ENCODE results near the gene BLVRA. TPM values are rescaled to one million over a fixed set of nuclear protein-coding genes. Genes with fewer than 3 reads are reported as not detected.
"Not testable (repeated sequence)": the region's sequence is repeated elsewhere in the genome, so short reads cannot be mapped to it uniquely, and the experiment has no call there.

The BLVRA gene
- total RNA-seq, 1 donor from 2014 or later, result 22.4 TPM

- TF ChIP-seq CTCF (IDR thresholded peaks at IDR 0.05; ENCODE audit: unreplicated experiment), result no peak
- Mint-ChIP-seq H3K27ac (no peak overlapping the region), H3K9me3 (ENCODE audit: low read depth) (peaks cover 4% of the 10 kb centered on the region), H3K36me3 (ENCODE audit: insufficient read depth) (peaks cover 6% of the 10 kb centered on the region), H3K4me3 (ENCODE audit: low read depth) (no peak overlapping the region), H3K27me3 (no peaks in the 10 kb centered on the region), H3K4me1 (ENCODE audit: low read depth) (peaks cover 9% of the 10 kb centered on the region)
- DNase-seq (ENCODE audit: low spot score, unreplicated experiment), result no peak
Measured at GRCh38 chr7:43771573-43771972, 13.1 kb downstream of the BLVRA start.

GRCh38 chr7:43773268-43773667, 14.8 kb downstream of the BLVRA start:
- H3K9me3 Mint-ChIP-seq (ENCODE audit: low read depth); H3K4me3 Mint-ChIP-seq (ENCODE audit: low read depth); DNase-seq (ENCODE audit: low spot score, unreplicated experiment); H3K27me3 Mint-ChIP-seq; H3K4me1 Mint-ChIP-seq (ENCODE audit: low read depth); H3K27ac Mint-ChIP-seq: not testable (repeated sequence)
- H3K36me3 Mint-ChIP-seq (ENCODE audit: insufficient read depth), result peaks cover 12% of the 10 kb centered on the region

- not testable (repeated sequence) for DNase-seq (ENCODE audit: low spot score, unreplicated experiment); H3K27ac Mint-ChIP-seq; H3K9me3 Mint-ChIP-seq (ENCODE audit: low read depth); H3K4me1 Mint-ChIP-seq (ENCODE audit: low read depth); H3K4me3 Mint-ChIP-seq (ENCODE audit: low read depth); H3K27me3 Mint-ChIP-seq
- peaks cover 17% of the 10 kb centered on the region for H3K36me3 Mint-ChIP-seq (ENCODE audit: insufficient read depth)
Measured at GRCh38 chr7:43775255-43775654, 16.8 kb downstream of the BLVRA start.

DNA sequence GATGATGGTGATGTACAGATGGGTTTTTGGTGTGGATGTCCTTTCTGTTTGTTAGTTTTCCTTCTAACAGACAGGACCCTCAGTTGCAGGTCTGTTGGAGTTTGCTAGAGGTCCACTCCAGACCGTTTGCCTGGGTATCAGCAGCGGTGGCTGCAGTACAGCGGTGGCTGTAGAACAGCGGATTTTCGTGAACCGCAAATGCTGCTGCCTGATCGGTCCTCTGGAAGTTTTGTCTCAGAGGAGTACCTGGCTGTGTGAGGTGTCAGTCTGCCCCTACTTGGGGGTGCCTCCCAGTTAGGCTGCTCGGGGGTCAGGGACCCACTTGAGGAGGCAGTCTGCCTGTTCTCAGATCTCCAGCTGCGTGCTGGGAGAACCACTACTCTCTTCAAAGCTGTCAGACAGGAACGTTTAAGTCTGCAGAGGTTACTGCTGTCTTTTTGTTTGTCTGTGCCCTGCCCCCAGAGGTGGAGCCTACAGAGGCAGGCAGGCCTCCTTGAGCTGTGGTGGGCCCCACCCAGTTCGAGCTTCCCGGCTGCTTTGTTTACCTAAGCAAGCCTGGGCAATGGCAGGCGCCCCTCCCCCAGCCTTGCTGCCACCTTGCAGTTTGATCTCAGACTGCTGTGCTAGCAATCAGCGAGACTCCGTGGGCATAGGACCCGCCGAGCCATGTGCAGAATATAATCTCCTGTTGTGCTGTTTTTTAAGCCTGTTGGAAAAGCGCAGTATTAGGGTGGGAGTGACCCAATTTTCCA, 20.0 kb downstream of the BLVRA start:
- not testable (repeated sequence) for H3K27me3 Mint-ChIP-seq; H3K4me3 Mint-ChIP-seq (ENCODE audit: low read depth); H3K27ac Mint-ChIP-seq; H3K9me3 Mint-ChIP-seq (ENCODE audit: low read depth); DNase-seq (ENCODE audit: low spot score, unreplicated experiment); H3K4me1 Mint-ChIP-seq (ENCODE audit: low read depth)
- peaks cover 20% of the 10 kb centered on the region for H3K36me3 Mint-ChIP-seq (ENCODE audit: insufficient read depth)

- peaks cover 19% of the 10 kb centered on the region for H3K36me3 Mint-ChIP-seq (ENCODE audit: insufficient read depth)
- no peaks in the 10 kb centered on the region for H3K27me3 Mint-ChIP-seq
- no peak for TF ChIP-seq CTCF (IDR thresholded peaks at IDR 0.05; ENCODE audit: unreplicated experiment)
- no peak for DNase-seq (ENCODE audit: low spot score, unreplicated experiment)
- no peaks in the 10 kb centered on the region for H3K4me1 Mint-ChIP-seq (ENCODE audit: low read depth)
- H3K9me3 Mint-ChIP-seq (ENCODE audit: low read depth), result peaks cover 10% of the 10 kb centered on the region
- H3K27ac Mint-ChIP-seq, result no peak overlapping the region
- no peak overlapping the region for H3K4me3 Mint-ChIP-seq (ENCODE audit: low read depth)
Measured at GRCh38 chr7:43779045-43779812, 20.7 kb downstream of the BLVRA start.

- Mint-ChIP-seq H3K4me1 (ENCODE audit: low read depth) (no peaks in the 10 kb centered on the region), H3K27ac (no peak overlapping the region), H3K4me3 (ENCODE audit: low read depth) (no peak overlapping the region), H3K36me3 (ENCODE audit: insufficient read depth) (peaks cover 18% of the 10 kb centered on the region), H3K27me3 (no peaks in the 10 kb centered on the region), H3K9me3 (ENCODE audit: low read depth) (peaks cover 6% of the 10 kb centered on the region)
- DNase-seq (ENCODE audit: low spot score, unreplicated experiment), result no peak
- TF ChIP-seq CTCF (IDR thresholded peaks at IDR 0.05; ENCODE audit: unreplicated experiment), result no peak
Measured at GRCh38 chr7:43781726-43782607, 23.5 kb downstream of the BLVRA start.

Data from progenitor cell of endocrine pancreas (in vitro differentiated cells).